Spleen (tissue), 11 donors: ENCODE data around the gene CDKN2AIPNL. TPM values are rescaled to one million over a fixed set of nuclear protein-coding genes. Genes with fewer than 3 reads are reported as not detected.
A peak's percentile ranks its signal among the peaks of the same experiment; 100 is the strongest.

Source experiments
- DNase-seq: peaks from one replicate; pipeline ENCODE4 v3.0.0-alpha.2; 2020
- H3K27ac ChIP-seq, 8 donors: fragments of 200-600 bp; sonication (generic) in 7 of 8; 1 replicate in 4 of 8; 2 replicates in 4 of 8; pipeline versions ENCODE4 v1.5.0 to v1.8.0; 2016 to 2021; ENCODE audit warnings: inconsistent platforms in 4 of 8, mild to moderate bottlenecking in 4 of 8, moderate library complexity in 1 of 8
- H3K27me3 ChIP-seq, 7 donors: fragments of 200-600 bp; sonication (generic) in 6 of 7; replicated peaks in 1 of 7; 1 replicate in 4 of 7; 2 replicates in 3 of 7; pipeline versions ENCODE4 v1.5.0 to v1.8.0; 2016 to 2021; ENCODE audit warnings: inconsistent platforms in 3 of 7, mild to moderate bottlenecking in 1 of 7
- H3K36me3 ChIP-seq, 6 donors: fragments of 200-600 bp; sonication (generic) in 5 of 6; 1 replicate in 4 of 6; 2 replicates in 2 of 6; pipeline versions ENCODE4 v1.5.0 to v1.8.0; 2016 to 2021; ENCODE audit warnings: inconsistent platforms in 2 of 6
- H3K4me1 ChIP-seq, 6 donors: fragments of 200-600 bp; sonication (generic) in 5 of 6; 1 replicate in 3 of 6; 2 replicates in 3 of 6; pipeline versions ENCODE4 v1.5.0 to v1.8.0; 2016 to 2021; ENCODE audit warnings: inconsistent platforms in 3 of 6
- H3K4me3 ChIP-seq, 8 donors: fragments of 200-600 bp; sonication (generic) in 7 of 8; 1 replicate in 4 of 8; 2 replicates in 4 of 8; pipeline versions ENCODE4 v1.5.0 to v1.8.0; 2016 to 2021; ENCODE audit warnings: inconsistent platforms in 4 of 8, mild to moderate bottlenecking in 4 of 8, moderate library complexity in 2 of 8
- H3K9me3 ChIP-seq, 8 donors: fragments of 200-600 bp; sonication (generic) in 7 of 8; 1 replicate in 4 of 8; 2 replicates in 4 of 8; pipeline versions ENCODE4 v1.5.0 to v1.8.0; 2016 to 2021; ENCODE audit warnings: inconsistent platforms in 4 of 8
- CTCF ChIP-seq, 11 experiments: fragments of 200-600 bp in 7 of 11; fragments of 450-650 bp in 4 of 11; sonication (generic) in 4 of 11; IDR thresholded peaks in 8 of 11; conservative IDR thresholded peaks in 3 of 11; 1 replicate in 7 of 11; 2 replicates in 4 of 11; pipeline versions ENCODE4 v1.4.0 to v1.8.0; 2016 to 2021; ENCODE audit warnings: antibody characterized with exemption in 11 of 11, inconsistent platforms in 4 of 11, mild to moderate bottlenecking in 1 of 11
- POLR2A ChIP-seq, 3 donors: fragments of 450-650 bp; IDR thresholded peaks; one replicate each; pipeline ENCODE4 v1.5.1; 2017; ENCODE audit warnings: antibody characterized with exemption in 3 of 3, mild to moderate bottlenecking in 1 of 3
- POLR2AphosphoS5 ChIP-seq, 3 donors: sonication (generic); formaldehyde crosslinking; IDR thresholded peaks; one replicate each; pipeline ENCODE4 v1.5.1; 2017; ENCODE audit warnings: antibody characterized with exemption in 3 of 3
- WGBS, 5 donors: extraction: QIAGEN DNeasy Blood & Tissue Kit in 3 of 5; methylation state at CpG; one replicate each; pipeline versions ENCODE4 v1.1.5 to v1.1.7; 2013 to 2018; 5-methylcytosine and 5-hydroxymethylcytosine counted together
- intact Hi-C: fragments of 100-400 bp; cut with DNase I; formaldehyde crosslinking; loops from one replicate; pipeline ENCODE4 v1.15.0; 2023; ENCODE audit warnings: low total_unique reads
- polyA plus RNA-seq, 3 donors: library from polyadenylated mRNA; stranded (reverse); fragments of 200-250 nt; gene quantifications; one replicate each; pipeline ENCODE4 v1.2.1, GENCODE V29; 2013
- total RNA-seq, 7 donors: library from RNA; depleted of rRNA in 3 of 7; stranded (reverse); fragments of >200 nt in 3 of 7; fragmentation: NEBNext Ultra II Directional in 4 of 7; extraction: Animal tissue kit (Norgen Biotek cat#: 25700) in 4 of 7; gene quantifications; one replicate each; pipeline versions ENCODE4 v1.1.0 to v1.2.1, GENCODE V29; 2016 to 2021
- donor health status: healthy with polysubstance abuse.
- donor health status: DM: no; HTN: no; CAD: no; lungs with moderate emphysema.
- donor health status: DM: no; HTN: no; CAD: no.
- donor health status: Bipolar disorder and iron deficiency.
- donor health status: healthy.
- donor health status: DM: no; HTN: no; CAD: no.
- donor health status: DM: yes; HTN: yes; CAD: no.

CDKN2AIPNL gene
- total and polyA plus RNA-seq, 10 donors, result 13.1 to 42.7 (median 16.3) TPM

- Histone ChIP-seq H3K27me3 (no peaks in the 10 kb centered on the region), H3K36me3 (no peaks in the 10 kb centered on the region), H3K9me3 (no peaks in the 10 kb centered on the region), H3K4me3 (no peak overlapping the region), H3K27ac (peak overlapping the region in 5 of 8 donors; percentile 60 to 68 (median 63)), H3K4me1 (peaks cover 15 to 38% (median 19%) of the 10 kb centered on the region in 6 donors)
- DNase-seq, result no peak
- intact Hi-C loops, result no loop called here
- WGBS, 5 donors, result 74 to 92% (median 85%) methylated on average over 3 to 4 of the region's 4 CpGs
- TF ChIP-seq POLR2A (IDR thresholded peaks at IDR 0.05) (no peak), CTCF (IDR thresholded peaks at IDR 0.05 in 8 of 11, conservative IDR thresholded peaks at IDR 0.05 in 3 of 11) (no peak), POLR2AphosphoS5 (IDR thresholded peaks at IDR 0.05) (no peak)
These were observed 25.7 kb upstream of the CDKN2AIPNL start for GRCh38 chr5:134437340-134437846.

DNA sequence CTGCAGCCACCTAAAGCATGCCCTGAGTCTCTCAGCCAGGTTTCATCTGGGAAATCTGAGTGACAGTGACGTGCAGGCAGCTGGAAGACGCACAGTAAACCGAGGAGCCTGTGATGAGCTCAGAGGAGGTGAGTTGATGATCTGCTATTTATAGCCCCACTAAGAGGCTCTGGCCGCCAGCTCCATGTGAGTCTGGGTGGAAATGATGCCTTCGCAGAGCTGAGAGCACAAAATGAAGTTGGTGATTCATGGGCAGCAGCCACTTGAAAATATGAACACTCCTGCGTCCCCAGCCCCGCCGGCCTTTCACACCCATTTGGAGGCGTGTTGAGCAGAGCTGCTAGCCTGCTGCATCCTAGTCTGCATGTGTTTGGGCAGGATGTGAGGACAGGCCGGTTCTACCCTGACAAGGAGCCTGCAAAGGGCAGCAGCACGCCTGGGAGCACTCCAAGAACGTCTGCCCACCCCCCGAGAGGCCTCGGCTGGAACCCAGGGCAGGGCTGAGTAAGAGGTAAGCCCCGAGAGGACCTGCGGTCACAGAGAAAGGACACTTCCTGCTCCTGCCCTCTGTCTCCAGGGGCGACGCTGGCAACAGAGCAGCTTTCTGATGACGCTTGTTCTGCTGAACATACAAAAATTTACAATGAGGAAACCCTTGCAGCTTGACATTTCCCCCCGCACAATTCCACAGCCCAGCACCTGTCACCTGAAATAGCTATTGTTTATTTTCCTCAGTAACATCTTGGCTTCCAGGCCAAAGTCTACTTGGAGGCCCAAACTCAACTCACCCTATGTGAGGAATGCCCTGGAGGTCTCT lies 25.1 kb upstream of the CDKN2AIPNL start:
- Histone ChIP-seq H3K4me3 (peak overlapping the region in 1 of 8 donors; percentile 45), H3K4me1 (peaks cover 15 to 36% (median 19%) of the 10 kb centered on the region in 6 donors), H3K27me3 (no peaks in the 10 kb centered on the region), H3K36me3 (no peaks in the 10 kb centered on the region), H3K27ac (peak overlapping the region in 6 of 8 donors; percentile 26 to 68 (median 62)), H3K9me3 (no peaks in the 10 kb centered on the region)
- TF ChIP-seq POLR2A (IDR thresholded peaks at IDR 0.05) (no peak), POLR2AphosphoS5 (IDR thresholded peaks at IDR 0.05) (peak; percentile 67 to 71 (median 68)), CTCF (IDR thresholded peaks at IDR 0.05 in 8 of 11, conservative IDR thresholded peaks at IDR 0.05 in 3 of 11) (no peak)
- intact Hi-C loops, result no loop called here
- peak; percentile 90 for DNase-seq
- WGBS, 5 donors, result 15 to 18% (median 15%) methylated on average over 14 to 20 of the region's 20 CpGs

DNA sequence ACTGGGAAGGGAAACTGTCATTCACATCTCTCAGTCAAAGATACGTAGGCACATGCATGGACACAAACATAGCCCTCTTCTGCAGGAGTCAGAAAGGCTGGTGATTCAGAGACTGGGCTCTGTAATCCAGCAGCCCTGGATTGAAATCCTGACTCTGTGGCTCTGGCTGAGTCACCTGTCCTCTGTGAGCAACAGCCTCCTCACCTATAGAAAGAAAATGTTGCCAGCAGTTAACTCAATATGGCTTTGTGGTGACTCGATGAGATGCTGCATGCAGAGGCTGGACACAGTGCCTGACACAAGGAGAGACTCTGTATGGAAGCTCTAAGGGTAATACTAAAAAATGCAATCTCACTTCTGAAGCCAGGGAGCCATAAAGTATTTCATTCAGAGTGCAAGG lies 23.9 kb upstream of the CDKN2AIPNL start:
- intact Hi-C loops, result no loop called here

More for the DNA sequence above, 23.9 kb upstream of the CDKN2AIPNL start:
- H3K4me3 ChIP-seq, result no peak overlapping the region
- no peaks in the 10 kb centered on the region for H3K36me3 ChIP-seq
- H3K4me1 ChIP-seq, result peaks cover 15 to 36% (median 19%) of the 10 kb centered on the region in 6 donors
- TF ChIP-seq POLR2A (IDR thresholded peaks at IDR 0.05), result no peak
- TF ChIP-seq CTCF (IDR thresholded peaks at IDR 0.05 in 8 of 11, conservative IDR thresholded peaks at IDR 0.05 in 3 of 11), result no peak
- no peak for TF ChIP-seq POLR2AphosphoS5 (IDR thresholded peaks at IDR 0.05)
- no peak overlapping the region for H3K27ac ChIP-seq
- 75 to 100% (median 94%) methylated on average over 2 of the region's 2 CpGs for WGBS, 5 donors
- DNase-seq, result peak; percentile 20
- no peaks in the 10 kb centered on the region for H3K27me3 ChIP-seq
- no peaks in the 10 kb centered on the region for H3K9me3 ChIP-seq
